Smooth muscle cell of the umbilical artery (primary cell): ENCODE measurements around the gene TCAIM. TPM values are rescaled to one million over a fixed set of nuclear protein-coding genes. Genes with fewer than 3 reads are reported as not detected.

ENCODE experiments used
- total RNA-seq: library from RNA; depleted of rRNA; stranded (reverse); fragments of >200 nt; gene quantifications from 2 replicates; pipeline ENCODE4 v1.2.3, GENCODE V29; 2014

TCAIM gene
- total RNA-seq, result 32.5 and 38.0 TPM in 2 replicates

DNA sequence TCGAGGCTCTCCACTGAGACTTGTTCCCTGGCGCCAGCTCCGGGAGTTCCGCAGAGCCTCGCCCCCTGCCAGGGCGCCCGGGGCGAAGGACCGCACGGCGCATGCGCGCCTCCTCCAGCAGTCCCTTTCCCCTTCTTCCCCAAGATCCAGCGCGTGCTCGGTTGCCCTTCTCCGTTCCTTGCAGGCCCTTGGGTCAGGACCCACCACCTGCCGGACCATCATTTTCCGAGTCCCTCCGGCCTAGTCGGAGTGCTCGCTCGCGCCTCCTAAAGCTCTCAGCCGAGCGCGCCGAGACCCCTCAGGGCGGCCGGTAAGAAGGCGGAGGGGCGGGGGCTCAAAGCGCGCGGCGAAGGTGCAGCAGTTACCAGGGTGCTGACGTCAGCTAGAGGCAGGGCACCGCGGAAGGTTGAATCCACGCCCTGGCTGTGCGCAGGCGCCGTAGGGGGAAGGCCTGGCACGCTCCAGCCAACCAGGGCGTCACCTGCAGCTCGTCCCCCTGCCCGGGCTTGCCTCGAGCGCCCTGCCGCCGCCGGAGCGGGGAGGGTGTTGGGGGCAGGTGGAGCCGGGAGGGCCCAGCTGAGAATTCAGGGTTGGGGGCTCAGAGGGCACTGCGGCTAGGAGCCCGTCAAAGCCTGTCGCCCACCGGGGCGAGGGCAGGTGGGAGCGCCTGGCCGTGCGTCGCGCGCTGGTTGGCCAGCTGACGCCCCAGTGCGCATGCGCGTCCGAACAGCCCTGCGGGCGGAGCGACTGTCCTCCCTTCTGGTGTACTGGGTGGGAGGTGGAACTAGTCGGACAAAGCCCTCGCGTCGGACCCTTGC lies at the start of gene TCAIM:
Gene TCAIM (plus strand): TSS at position 757 of the 818 bp plus-strand sequence. CDS start 16,017 bp downstream, outside the sequence.

Other genes starting within 250 kb of the TCAIM start
- gene TOPAZ1, start 96.9 kb upstream of the TCAIM start, total RNA-seq, result not detected in 2 replicates
- gene ZNF445, start 138.9 kb downstream of the TCAIM start, total RNA-seq, result 9.5 and 13.1 TPM in 2 replicates
- 4.2 and 8.6 TPM in 2 replicates for gene ZKSCAN7, start 216.4 kb downstream of the TCAIM start, total RNA-seq
- 2.2 and 4.2 TPM in 2 replicates for gene ZNF660, start 246.2 kb downstream of the TCAIM start, total RNA-seq